ENCODE results near the gene PLEKHB1.

PLEKHB1 gene

GRCh38 chr11:73648121-73648520 lies 1.7 kb downstream of the PLEKHB1 start:
- Histone ChIP-seq H4K20me1 (ENCODE audit: insufficient read depth, low read length) (no peaks in the 10 kb centered on the region), H3K36me3 (replicated peaks; ENCODE audit: low read depth, low read length) (no peaks in the 10 kb centered on the region), H3K4me3 (ENCODE audit: low read length) (peak overlapping the region; percentile 77), H3K27me3 (ENCODE audit: low read depth, low read length) (0 out of 2 replicates have a peak, but pooled peaks cover 5% of the 10 kb centered on the region), H3K79me2 (ENCODE audit: low read length) (no peaks in the 10 kb centered on the region), H3K9ac (ENCODE audit: low read length) (no peak overlapping the region; the same call in 1 of the 2 replicates), H3K4me1 (ENCODE audit: low read length) (peaks cover 10% of the 10 kb centered on the region; the same call in 1 of the 2 replicates), H3K9me3 (ENCODE audit: insufficient read depth, low read length) (no peaks in the 10 kb centered on the region), H3K27ac (ENCODE audit: low read length) (no peak overlapping the region), H3K4me2 (ENCODE audit: low read length) (peak overlapping the region; percentile 91), H2AFZ (ENCODE audit: low read depth, low read length) (peak overlapping the region; percentile 87; the same call in 1 of the 2 replicates)
- TF ChIP-seq CTCF (IDR thresholded peaks at IDR 0.05; ENCODE audit: low read depth, low read length) (no peak), EZH2phosphoT487 (IDR thresholded peaks at IDR 0.05; ENCODE audit: low read depth) (no peak)

- Histone ChIP-seq H3K9me3 (ENCODE audit: insufficient read depth, low read length) (no peaks in the 10 kb centered on the region), H3K27me3 (ENCODE audit: low read depth, low read length) (0 out of 2 replicates have a peak, but pooled peaks cover 5% of the 10 kb centered on the region), H4K20me1 (ENCODE audit: insufficient read depth, low read length) (no peaks in the 10 kb centered on the region), H3K4me1 (ENCODE audit: low read length) (peaks cover 10% of the 10 kb centered on the region; the same call in 1 of the 2 replicates), H3K4me3 (ENCODE audit: low read length) (no peak overlapping the region), H3K9ac (ENCODE audit: low read length) (no peak overlapping the region), H3K27ac (ENCODE audit: low read length) (no peak overlapping the region), H2AFZ (ENCODE audit: low read depth, low read length) (no peak overlapping the region), H3K4me2 (ENCODE audit: low read length) (no peak overlapping the region), H3K79me2 (ENCODE audit: low read length) (no peaks in the 10 kb centered on the region), H3K36me3 (replicated peaks; ENCODE audit: low read depth, low read length) (no peaks in the 10 kb centered on the region)
- no peak for TF ChIP-seq EZH2phosphoT487 (IDR thresholded peaks at IDR 0.05; ENCODE audit: low read depth)
- no peak for TF ChIP-seq CTCF (IDR thresholded peaks at IDR 0.05; ENCODE audit: low read depth, low read length)
These were observed 2.2 kb downstream of the PLEKHB1 start for GRCh38 chr11:73648571-73649046.

DNA sequence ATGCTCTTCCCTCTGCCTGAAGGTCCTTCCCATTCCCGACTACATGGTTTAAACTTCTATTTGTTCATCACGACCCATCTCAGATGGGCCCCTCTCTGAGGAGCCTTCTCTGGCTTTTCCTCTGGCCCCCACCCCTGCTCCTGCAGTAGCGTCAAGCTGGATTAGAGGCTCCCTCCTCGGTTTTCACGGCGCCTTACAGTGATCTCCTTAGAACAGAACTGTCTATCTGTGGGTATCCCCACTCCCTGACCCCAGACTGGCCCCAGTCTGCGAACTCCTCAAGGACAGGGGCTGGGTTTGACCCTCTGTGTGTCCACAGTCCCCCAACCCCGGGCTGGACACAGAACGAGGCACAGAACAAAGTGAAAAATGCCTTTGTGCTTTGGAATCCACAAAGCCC lies 2.8 kb downstream of the PLEKHB1 start:
- no peak overlapping the region for H2AFZ ChIP-seq (ENCODE audit: low read depth, low read length)
- no peaks in the 10 kb centered on the region for H3K36me3 ChIP-seq (replicated peaks; ENCODE audit: low read depth, low read length)
- TF ChIP-seq CTCF (IDR thresholded peaks at IDR 0.05; ENCODE audit: low read depth, low read length) (no peak), EZH2phosphoT487 (IDR thresholded peaks at IDR 0.05; ENCODE audit: low read depth) (no peak)
- no peak overlapping the region for H3K27ac ChIP-seq (ENCODE audit: low read length)
- H4K20me1 ChIP-seq (ENCODE audit: insufficient read depth, low read length): no peaks in the 10 kb centered on the region
- no peak overlapping the region for H3K4me3 ChIP-seq (ENCODE audit: low read length)
- no peak overlapping the region for H3K4me2 ChIP-seq (ENCODE audit: low read length)
- H3K4me1 ChIP-seq (ENCODE audit: low read length): peaks cover 10% of the 10 kb centered on the region; the same call in 1 of the 2 replicates
- H3K9me3 ChIP-seq (ENCODE audit: insufficient read depth, low read length): no peaks in the 10 kb centered on the region
- H3K27me3 ChIP-seq (ENCODE audit: low read depth, low read length): 0 out of 2 replicates have a peak, but pooled peaks cover 5% of the 10 kb centered on the region
- no peaks in the 10 kb centered on the region for H3K79me2 ChIP-seq (ENCODE audit: low read length)
- no peak overlapping the region for H3K9ac ChIP-seq (ENCODE audit: low read length)

- H3K27me3 ChIP-seq (ENCODE audit: low read depth, low read length): 0 out of 2 replicates have a peak, but pooled peaks cover 1% of the 10 kb centered on the region
- no peak overlapping the region for H2AFZ ChIP-seq (ENCODE audit: low read depth, low read length)
- H3K9me3 ChIP-seq (ENCODE audit: insufficient read depth, low read length): no peaks in the 10 kb centered on the region
- no peak overlapping the region for H3K4me2 ChIP-seq (ENCODE audit: low read length)
- H3K79me2 ChIP-seq (ENCODE audit: low read length): no peaks in the 10 kb centered on the region
- TF ChIP-seq EZH2phosphoT487 (IDR thresholded peaks at IDR 0.05; ENCODE audit: low read depth): no peak
- no peak for TF ChIP-seq CTCF (IDR thresholded peaks at IDR 0.05; ENCODE audit: low read depth, low read length)
- no peak overlapping the region for H3K4me3 ChIP-seq (ENCODE audit: low read length)
- H4K20me1 ChIP-seq (ENCODE audit: insufficient read depth, low read length): no peaks in the 10 kb centered on the region
- no peak overlapping the region for H3K9ac ChIP-seq (ENCODE audit: low read length)
- H3K36me3 ChIP-seq (replicated peaks; ENCODE audit: low read depth, low read length): no peaks in the 10 kb centered on the region
- H3K4me1 ChIP-seq (ENCODE audit: low read length): peaks cover 10% of the 10 kb centered on the region; the same call in 1 of the 2 replicates
- no peak overlapping the region for H3K27ac ChIP-seq (ENCODE audit: low read length)
These were observed 4.0 kb downstream of the PLEKHB1 start for GRCh38 chr11:73650400-73650799.
